Stimulated activated CD4-positive, alpha-beta T cell treated with anti-CD3 and anti-CD28 coated beads, Interleukin-4, amount 100 ng/mL, for 1 hour (primary cell): Measurements from ENCODE around the gene TUT1.
A peak's percentile ranks its signal among the peaks of the same experiment; 100 is the strongest.

Source experiments
- DNase-seq: peaks from one replicate; pipeline ENCODE4 v3.0.0-alpha.2; 2020

Gene TUT1

DNA sequence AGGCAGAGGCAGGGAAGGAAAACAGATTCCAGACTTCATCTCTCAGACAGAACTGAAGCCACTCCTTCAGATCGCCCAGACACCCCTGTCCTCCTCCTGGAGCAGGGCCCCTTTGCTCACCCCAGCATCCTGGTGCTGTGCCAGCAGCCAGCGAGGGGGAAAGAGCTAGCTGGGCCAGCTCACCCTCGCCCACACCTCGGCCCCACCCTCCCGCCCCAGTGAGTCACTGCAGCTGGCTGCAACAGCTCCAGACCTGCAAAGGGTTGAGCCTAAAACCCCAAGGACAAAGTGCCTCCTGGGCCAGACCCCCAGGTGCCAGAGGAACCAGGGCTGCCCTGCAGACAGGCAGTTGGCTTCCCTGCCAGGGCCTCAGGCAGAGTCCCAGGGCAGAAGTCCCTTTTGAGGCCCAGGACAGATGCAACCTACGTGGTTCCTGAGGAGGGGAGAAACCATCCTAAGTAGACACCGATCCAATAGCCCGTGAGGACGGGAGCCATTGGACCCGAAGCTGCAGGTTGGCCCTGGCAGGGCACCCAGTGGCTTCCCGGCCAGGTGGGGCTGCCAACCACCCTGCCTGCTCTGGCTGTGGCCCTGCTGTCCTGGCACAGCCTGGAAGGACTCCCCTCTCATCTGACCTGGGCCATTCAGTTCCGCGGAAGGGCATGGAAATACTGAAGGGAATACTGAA lies 51.9 kb downstream of the TUT1 start:
- DNase-seq: peak; percentile 64

DNA sequence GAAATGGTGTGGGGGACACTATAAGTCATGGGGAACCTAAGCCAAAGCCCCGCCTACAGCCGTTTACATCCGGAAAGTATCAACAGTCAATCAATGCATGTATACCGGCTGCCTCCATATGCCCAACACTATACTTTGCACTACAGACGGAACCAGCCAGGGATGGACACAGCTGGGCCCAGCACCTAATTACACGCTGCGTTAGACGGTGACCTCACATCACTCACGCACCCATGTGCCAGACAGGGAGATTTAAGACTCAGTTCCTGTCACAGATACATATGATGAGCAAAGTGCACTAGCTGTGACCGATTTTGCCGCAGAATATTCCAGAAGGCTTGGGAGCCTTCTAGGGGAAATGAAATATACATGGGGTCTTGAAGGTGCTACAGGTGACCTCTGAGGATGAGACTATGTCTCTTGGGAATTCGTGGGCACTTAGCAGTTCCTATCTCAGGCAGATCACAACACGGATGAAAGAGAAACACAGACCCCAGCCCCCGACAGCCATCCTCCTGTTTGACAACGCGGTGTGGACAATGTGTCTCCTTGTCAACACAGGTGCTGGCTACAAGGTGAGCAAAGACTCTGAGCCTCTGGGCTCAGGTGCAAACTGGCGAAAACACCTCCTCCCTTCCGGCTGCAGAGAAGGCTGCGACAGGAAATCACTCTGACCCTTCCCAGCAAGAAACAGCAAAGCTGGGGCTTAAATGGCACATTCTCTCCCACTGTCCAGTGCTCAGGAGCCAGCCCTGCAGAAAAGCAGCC lies 52.7 kb downstream of the TUT1 start:
- no peak for DNase-seq

DNA sequence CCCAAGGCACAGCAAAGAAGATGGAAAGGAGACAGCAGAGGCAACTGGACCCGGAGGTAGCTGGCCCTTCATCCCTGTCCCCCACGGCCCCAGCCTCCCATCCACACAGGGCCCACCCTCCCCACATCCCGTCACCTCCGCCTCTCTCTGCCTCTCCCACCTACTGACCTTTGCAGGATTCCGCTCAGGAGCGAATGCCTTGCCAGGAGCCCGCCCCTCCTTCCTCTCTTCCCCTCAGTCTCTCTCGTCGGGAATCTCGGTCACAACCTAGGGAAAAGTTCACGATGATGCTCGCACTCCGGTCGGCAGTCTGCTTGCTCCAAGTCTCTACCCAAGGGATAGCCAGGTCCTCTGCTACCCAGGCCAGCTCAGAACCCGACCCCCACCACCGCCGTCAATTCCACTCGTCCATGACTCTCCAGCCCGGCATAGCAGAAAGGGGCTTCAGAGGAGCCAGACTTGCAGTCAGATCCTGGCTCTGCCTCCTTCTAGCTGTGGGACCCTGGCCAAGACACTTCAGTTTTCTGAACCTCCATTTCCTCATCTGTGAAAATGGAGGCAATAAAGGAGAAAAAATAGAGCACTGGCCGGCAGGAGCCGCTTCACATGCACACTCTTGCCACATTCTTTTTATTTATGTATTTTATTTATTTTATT lies 54.9 kb downstream of the TUT1 start:
- no peak for DNase-seq

DNA sequence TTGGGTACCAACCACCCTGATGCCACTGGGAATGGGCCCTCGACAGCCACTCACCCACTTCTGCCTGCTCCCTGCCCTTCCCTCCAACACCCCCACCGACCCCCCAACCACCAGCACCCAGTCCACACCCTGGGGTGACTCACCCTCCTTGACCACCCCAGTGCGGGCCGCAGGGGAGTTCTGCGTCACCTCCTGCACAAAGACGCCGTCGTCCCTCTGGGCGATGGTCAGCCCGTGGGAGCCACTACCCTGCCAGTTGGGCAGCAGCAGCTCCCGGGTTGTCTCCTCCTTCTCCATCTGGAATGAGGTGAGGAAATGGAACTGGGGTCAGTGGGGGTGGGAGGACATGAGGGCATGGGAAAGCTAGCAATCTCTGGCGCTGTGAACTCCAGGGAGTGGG lies 55.5 kb downstream of the TUT1 start:
- no peak for DNase-seq

DNA sequence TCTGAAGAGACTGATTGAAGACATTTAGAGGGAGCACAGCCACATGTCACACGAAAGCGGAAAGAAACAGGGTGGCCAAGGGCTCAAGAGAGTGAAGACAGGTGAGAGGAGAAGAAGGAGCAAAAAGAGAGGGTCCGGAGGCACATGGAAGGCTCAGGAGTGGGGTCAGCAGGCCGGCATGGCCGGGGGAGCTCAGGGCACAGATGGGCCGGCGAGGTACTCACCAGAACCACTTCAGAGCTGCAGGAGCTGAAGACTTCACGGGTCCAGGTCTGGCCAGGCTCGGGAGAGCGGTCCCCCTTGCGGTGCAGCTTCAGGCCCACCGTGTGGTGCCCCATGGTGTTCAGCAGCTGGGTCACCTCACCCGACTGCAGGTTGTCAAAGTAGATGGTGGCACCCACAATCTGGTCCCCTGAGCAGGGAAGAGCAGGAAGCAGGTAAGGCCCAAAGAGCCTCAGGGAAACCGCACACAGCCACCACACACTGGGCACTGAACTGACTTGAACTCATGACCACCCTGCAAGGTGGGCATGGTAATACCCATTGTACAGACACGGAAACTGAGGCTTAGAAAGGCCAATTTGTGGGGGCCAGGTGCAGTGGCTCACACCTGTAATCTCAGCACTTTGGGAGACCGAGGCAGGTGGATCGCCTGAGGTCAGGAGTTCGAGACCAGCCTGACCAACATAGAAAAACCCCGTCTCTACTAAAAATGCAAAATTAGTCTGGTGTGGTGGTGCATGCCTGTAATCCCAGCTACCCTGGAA lies 56.4 kb downstream of the TUT1 start:
- no peak for DNase-seq

DNA sequence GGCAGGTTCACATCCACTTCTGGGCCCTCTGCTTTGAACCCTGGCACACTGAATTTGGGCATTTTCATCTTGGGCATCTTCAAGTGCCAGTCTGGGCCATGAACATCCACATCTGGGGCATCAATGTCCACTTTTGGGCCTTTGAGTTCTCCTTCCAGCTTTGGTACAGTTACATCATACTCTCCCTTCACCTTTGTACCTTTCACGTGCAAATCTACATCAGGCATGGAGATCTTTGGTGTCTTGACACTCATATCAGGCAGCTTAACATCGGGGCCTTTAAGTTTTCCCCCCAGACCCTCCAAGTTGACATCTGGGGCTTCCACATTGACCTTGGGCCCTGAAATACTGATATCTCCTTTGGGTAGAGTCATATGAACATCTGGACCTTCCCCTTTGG lies 59.2 kb downstream of the TUT1 start:
- DNase-seq: no peak
